IPS-18a (cell line): ENCODE results near the gene SHB.

Source experiments
- H3K27ac ChIP-seq: one replicate; pipeline ENCODE4 v1.5.1; 2013; ENCODE audit warnings: low read length
- H3K27me3 ChIP-seq: one replicate; pipeline ENCODE4 v1.6.1; 2013; ENCODE audit warnings: mild to moderate bottlenecking, low read length; ENCODE audit not compliant: control insufficient read depth, insufficient read depth
- H3K36me3 ChIP-seq: one replicate; pipeline ENCODE4 v1.6.1; 2013; ENCODE audit warnings: low read depth, low read length; ENCODE audit not compliant: control insufficient read depth
- H3K4me1 ChIP-seq: one replicate; pipeline ENCODE4 v1.6.1; 2013; ENCODE audit warnings: low read depth, low read length; ENCODE audit not compliant: control insufficient read depth
- H3K4me3 ChIP-seq: one replicate; pipeline ENCODE4 v1.5.1; 2013; ENCODE audit warnings: low read length
- H3K9ac ChIP-seq: one replicate; pipeline ENCODE4 v1.6.1; 2013; ENCODE audit warnings: mild to moderate bottlenecking, low read length, moderate library complexity
- H3K9me3 ChIP-seq: one replicate; pipeline ENCODE4 v1.6.1; 2013; ENCODE audit warnings: low read depth, low read length; ENCODE audit not compliant: control insufficient read depth

Gene SHB

GRCh38 chr9:38085308-38085707, 16.3 kb upstream of the SHB start:
- H3K4me3 ChIP-seq = no peak overlapping the region
- H3K27me3 ChIP-seq = no peaks in the 10 kb centered on the region
- peaks cover 25% of the 10 kb centered on the region for H3K4me1 ChIP-seq
- no peak overlapping the region for H3K27ac ChIP-seq
- no peak overlapping the region for H3K9ac ChIP-seq
- H3K36me3 ChIP-seq = no peaks in the 10 kb centered on the region
- no peaks in the 10 kb centered on the region for H3K9me3 ChIP-seq

GRCh38 chr9:38084556-38084880, 15.5 kb upstream of the SHB start:
- H3K4me3 ChIP-seq = no peak overlapping the region
- no peaks in the 10 kb centered on the region for H3K9me3 ChIP-seq
- peaks cover 19% of the 10 kb centered on the region for H3K4me1 ChIP-seq
- H3K27ac ChIP-seq = no peak overlapping the region
- no peaks in the 10 kb centered on the region for H3K36me3 ChIP-seq
- H3K27me3 ChIP-seq = no peaks in the 10 kb centered on the region
- H3K9ac ChIP-seq = no peak overlapping the region

GRCh38 chr9:38083858-38084555, 15.0 kb upstream of the SHB start:
- Histone ChIP-seq H3K27ac (no peak overlapping the region), H3K4me3 (no peak overlapping the region), H3K4me1 (peaks cover 16% of the 10 kb centered on the region), H3K36me3 (no peaks in the 10 kb centered on the region), H3K27me3 (no peaks in the 10 kb centered on the region), H3K9ac (no peak overlapping the region), H3K9me3 (no peaks in the 10 kb centered on the region)

- no peaks in the 10 kb centered on the region for H3K36me3 ChIP-seq
- no peak overlapping the region for H3K27ac ChIP-seq
- no peak overlapping the region for H3K9ac ChIP-seq
- no peak overlapping the region for H3K4me3 ChIP-seq
- no peaks in the 10 kb centered on the region for H3K9me3 ChIP-seq
- H3K4me1 ChIP-seq = peaks cover 16% of the 10 kb centered on the region
- no peaks in the 10 kb centered on the region for H3K27me3 ChIP-seq
Measured at GRCh38 chr9:38082446-38083287, 13.6 kb upstream of the SHB start.

- no peak overlapping the region for H3K9ac ChIP-seq
Measured at GRCh38 chr9:38081356-38082108, 12.5 kb upstream of the SHB start.

GRCh38 chr9:38079461-38080031, 10.5 kb upstream of the SHB start:
- no peaks in the 10 kb centered on the region for H3K36me3 ChIP-seq
- no peak overlapping the region for H3K9ac ChIP-seq
- no peak overlapping the region for H3K27ac ChIP-seq
- no peaks in the 10 kb centered on the region for H3K27me3 ChIP-seq
- H3K4me1 ChIP-seq = peaks cover 16% of the 10 kb centered on the region
- H3K4me3 ChIP-seq = no peak overlapping the region
- H3K9me3 ChIP-seq = no peaks in the 10 kb centered on the region

More at GRCh38 chr9:38081356-38082108, 12.5 kb upstream of the SHB start:
- no peaks in the 10 kb centered on the region for H3K27me3 ChIP-seq
- H3K36me3 ChIP-seq = no peaks in the 10 kb centered on the region
- no peak overlapping the region for H3K4me3 ChIP-seq
- H3K27ac ChIP-seq = no peak overlapping the region
- no peaks in the 10 kb centered on the region for H3K9me3 ChIP-seq
- peaks cover 16% of the 10 kb centered on the region for H3K4me1 ChIP-seq

- peaks cover 16% of the 10 kb centered on the region for H3K27me3 ChIP-seq
- no peak overlapping the region for H3K9ac ChIP-seq
- no peak overlapping the region for H3K27ac ChIP-seq
- no peaks in the 10 kb centered on the region for H3K4me1 ChIP-seq
- H3K36me3 ChIP-seq = no peaks in the 10 kb centered on the region
- no peaks in the 10 kb centered on the region for H3K9me3 ChIP-seq
- H3K4me3 ChIP-seq = no peak overlapping the region
Measured at GRCh38 chr9:38075272-38075671, 6.2 kb upstream of the SHB start.

- Histone ChIP-seq H3K9me3 (no peaks in the 10 kb centered on the region), H3K27me3 (peaks cover 18% of the 10 kb centered on the region), H3K9ac (no peak overlapping the region), H3K36me3 (no peaks in the 10 kb centered on the region), H3K27ac (no peak overlapping the region), H3K4me3 (no peak overlapping the region), H3K4me1 (no peaks in the 10 kb centered on the region)
Measured at GRCh38 chr9:38074441-38074961, 5.5 kb upstream of the SHB start.

- no peaks in the 10 kb centered on the region for H3K4me1 ChIP-seq
- no peaks in the 10 kb centered on the region for H3K9me3 ChIP-seq
- H3K4me3 ChIP-seq = no peak overlapping the region
- no peak overlapping the region for H3K27ac ChIP-seq
- H3K36me3 ChIP-seq = no peaks in the 10 kb centered on the region
- H3K9ac ChIP-seq = no peak overlapping the region
- peaks cover 18% of the 10 kb centered on the region for H3K27me3 ChIP-seq
Measured at GRCh38 chr9:38073882-38074281, 4.9 kb upstream of the SHB start.

GRCh38 chr9:38071470-38072134, 2.6 kb upstream of the SHB start:
- Histone ChIP-seq H3K9ac (no peak overlapping the region), H3K27ac (no peak overlapping the region), H3K27me3 (peaks cover 38% of the 10 kb centered on the region), H3K36me3 (no peaks in the 10 kb centered on the region), H3K4me1 (peaks cover 5% of the 10 kb centered on the region), H3K9me3 (no peaks in the 10 kb centered on the region), H3K4me3 (no peak overlapping the region)
